EL (cell line): ENCODE measurements around the gene PRICKLE3.
A peak's percentile ranks its signal among the peaks of the same experiment; 100 is the strongest.

Source experiments
- DNase-seq: peaks from one replicate; pipeline ENCODE4 v3.0.0-alpha.2; 2016

The PRICKLE3 gene

GRCh38 chrX:49186125-49187027 is at the start of gene PRICKLE3:
PRICKLE3 (minus strand) TSS chrX:49186373; CDS start chrX:49186297, 76 bp downstream.
- peak; percentile 64 for DNase-seq

GRCh38 chrX:49233887-49234555 is 47.8 kb upstream of the PRICKLE3 start:
- no peak for DNase-seq

- no peak for DNase-seq
These were observed 47.0 kb upstream of the PRICKLE3 start, which contains the start of gene CACNA1F for GRCh38 chrX:49233176-49233575. CACNA1F (minus strand) TSS chrX:49233340; CDS start chrX:49233309, 31 bp downstream.

- DNase-seq = no peak
These were observed 46.4 kb upstream of the PRICKLE3 start for GRCh38 chrX:49232525-49232924.

GRCh38 chrX:49231333-49232000 is 45.3 kb upstream of the PRICKLE3 start:
- DNase-seq = no peak

GRCh38 chrX:49230500-49231232 is 44.5 kb upstream of the PRICKLE3 start:
- no peak for DNase-seq

- no peak for DNase-seq
These were observed 42.0 kb upstream of the PRICKLE3 start for GRCh38 chrX:49228185-49228584.

GRCh38 chrX:49227726-49228125 is 41.6 kb upstream of the PRICKLE3 start:
- DNase-seq = no peak

GRCh38 chrX:49226946-49227345 is 40.8 kb upstream of the PRICKLE3 start:
- no peak for DNase-seq

- no peak for DNase-seq
These were observed 39.7 kb upstream of the PRICKLE3 start for GRCh38 chrX:49225858-49226257.

- no peak for DNase-seq
These were observed 35.7 kb upstream of the PRICKLE3 start for GRCh38 chrX:49221868-49222267.

GRCh38 chrX:49220100-49220499 is 33.9 kb upstream of the PRICKLE3 start:
- no peak for DNase-seq

GRCh38 chrX:49214996-49215526 is 28.9 kb upstream of the PRICKLE3 start:
- no peak for DNase-seq

GRCh38 chrX:49214416-49214815 is 28.2 kb upstream of the PRICKLE3 start:
- no peak for DNase-seq

- no peak for DNase-seq
These were observed 26.7 kb upstream of the PRICKLE3 start for GRCh38 chrX:49212861-49213260.

GRCh38 chrX:49212209-49212608 is 26.0 kb upstream of the PRICKLE3 start:
- DNase-seq = no peak

- no peak for DNase-seq
These were observed 24.9 kb upstream of the PRICKLE3 start for GRCh38 chrX:49211074-49211473.

GRCh38 chrX:49210406-49210805 is 24.2 kb upstream of the PRICKLE3 start:
- DNase-seq = no peak

- DNase-seq = no peak
These were observed 23.5 kb upstream of the PRICKLE3 start for GRCh38 chrX:49209434-49210251.

- no peak for DNase-seq
These were observed 22.2 kb upstream of the PRICKLE3 start for GRCh38 chrX:49208399-49208798.

GRCh38 chrX:49206543-49206942 is 20.4 kb upstream of the PRICKLE3 start:
- no peak for DNase-seq

GRCh38 chrX:49205443-49205842 is 19.3 kb upstream of the PRICKLE3 start:
- DNase-seq = no peak
